GM23338 (cell line): ENCODE measurements around the gene TEX9. TPM values are rescaled to one million over a fixed set of nuclear protein-coding genes. Genes with fewer than 3 reads are reported as not detected.
"Not testable (repeated sequence)": the region's sequence is repeated elsewhere in the genome, so short reads cannot be mapped to it uniquely, and the experiment has no call there.

Experiments
- ATAC-seq: fragments of 200-7000 bp; cut with Tn5 transposase; 3 replicates; pipeline ENCODE4 v1.9.1; 2020
- DNase-seq: peaks from one replicate; pipeline ENCODE4 v3.0.0-alpha.2; 2015; ENCODE audit warnings: low spot score
- H2AFZ ChIP-seq: fragments of 200-600 bp; sonication (generic); 2 replicates; pipeline ENCODE4 v1.8.0; 2016; ENCODE audit warnings: antibody characterized with exemption, mild to moderate bottlenecking, moderate library complexity
- H3F3A ChIP-seq: fragments of 200-600 bp; sonication (generic); replicated peaks from 2 replicates; pipeline ENCODE4 v1.8.0; 2017; ENCODE audit warnings: antibody characterized with exemption, mixed run types, low read depth
- H3K27ac ChIP-seq: fragments of 200-600 bp; sonication (generic); 2 replicates; pipeline ENCODE4 v1.6.1; 2016; ENCODE audit warnings: low read depth
- H3K27me3 ChIP-seq: fragments of 200-600 bp; sonication (generic); 2 replicates; pipeline ENCODE4 v1.8.0; 2016; ENCODE audit warnings: mild to moderate bottlenecking, mixed run types, moderate library complexity; ENCODE audit not compliant: insufficient read depth
- H3K36me3 ChIP-seq: fragments of 200-600 bp; sonication (generic); 2 replicates; pipeline ENCODE4 v1.8.0; 2016; ENCODE audit warnings: mild to moderate bottlenecking; ENCODE audit not compliant: insufficient read depth
- H3K4me1 ChIP-seq: fragments of 200-600 bp; sonication (generic); 2 replicates; pipeline ENCODE4 v1.8.0; 2016; ENCODE audit warnings: mild to moderate bottlenecking, moderate library complexity; ENCODE audit not compliant: insufficient read depth
- H3K4me2 ChIP-seq: fragments of 200-600 bp; sonication (generic); 2 replicates; pipeline ENCODE4 v1.7.1; 2017; ENCODE audit warnings: mixed run types
- H3K4me3 ChIP-seq: fragments of 200-600 bp; sonication (generic); 2 replicates; pipeline ENCODE4 v1.6.1; 2016; ENCODE audit warnings: mixed run types
- H3K79me2 ChIP-seq: fragments of 200-600 bp; sonication (generic); replicated peaks from 2 replicates; pipeline ENCODE4 v1.8.0; 2017; ENCODE audit warnings: mild to moderate bottlenecking; ENCODE audit not compliant: insufficient read depth
- H3K9me2 ChIP-seq: fragments of 200-600 bp; sonication (generic); 2 replicates; pipeline ENCODE4 v1.8.0; 2017; ENCODE audit not compliant: insufficient read depth
- H4K20me1 ChIP-seq: fragments of 200-600 bp; sonication (generic); replicated peaks from 2 replicates; pipeline ENCODE4 v1.8.0; 2017; ENCODE audit warnings: mild to moderate bottlenecking; ENCODE audit not compliant: insufficient read depth
- H3K27ac Mint-ChIP-seq: 2 replicates; pipeline ENCODE4 v1.8.0; 2020; ENCODE audit warnings: inconsistent platforms, mild to moderate bottlenecking, moderate library complexity, mixed read lengths
- H3K27me3 Mint-ChIP-seq: 3 replicates; pipeline ENCODE4 v1.8.0; 2022; ENCODE audit warnings: low read depth, mild to moderate bottlenecking, moderate library complexity, mixed read lengths, inconsistent platforms; ENCODE audit not compliant: insufficient read depth, poor library complexity
- H3K36me3 Mint-ChIP-seq: 3 replicates; pipeline ENCODE4 v1.8.0; 2021; ENCODE audit warnings: low read depth, mild to moderate bottlenecking, inconsistent platforms, moderate library complexity, mixed read lengths
- H3K4me1 Mint-ChIP-seq: 3 replicates; pipeline ENCODE4 v1.8.0; 2020; ENCODE audit warnings: mild to moderate bottlenecking, inconsistent platforms, mixed read lengths
- H3K4me3 Mint-ChIP-seq: 3 replicates; pipeline ENCODE4 v1.8.0; 2021; ENCODE audit warnings: moderate library complexity, mild to moderate bottlenecking, inconsistent platforms, mixed read lengths
- H3K9me3 Mint-ChIP-seq: 3 replicates; pipeline ENCODE4 v1.8.0; 2020; ENCODE audit warnings: moderate library complexity, mild to moderate bottlenecking, inconsistent platforms, mixed read lengths
- EZH2phosphoT487 ChIP-seq: fragments of 200-600 bp; sonication (generic); IDR thresholded peaks from one replicate; pipeline ENCODE4 v1.8.1; 2018; ENCODE audit warnings: antibody characterized with exemption; ENCODE audit not compliant: unreplicated experiment
- JUNB ChIP-seq: IDR thresholded peaks from one replicate; pipeline ENCODE4 v1.6.1; 2016; ENCODE audit warnings: antibody characterized with exemption; ENCODE audit not compliant: unreplicated experiment
- ZNF462 ChIP-seq: fragments of 250-450 bp; sonication (Bioruptor Pico); IDR thresholded peaks from 2 replicates; pipeline ENCODE4 v1.5.0; 2020; ENCODE audit warnings: mild to moderate bottlenecking, moderate library complexity
- polyA plus RNA-seq: library from polyadenylated mRNA; unstranded; fragments of >200 nt; fragmentation: Nextera tagmentation; extraction: Ambion mirVana; gene quantifications from 2 replicates; pipeline ENCODE4 v1.2.1, GENCODE V29; 2016
- total RNA-seq: library from RNA; depleted of rRNA; stranded (reverse); fragments of >200 nt; shearing (Covaris generic); gene quantifications from 2 replicates; pipeline ENCODE4 v1.2.3, GENCODE V29; 2014
- TF ChIP-seq, protein P1 (sequence below): IDR thresholded peaks from one replicate; pipeline ENCODE4 v1.6.1; 2018; ENCODE audit warnings: antibody characterized with exemption; ENCODE audit not compliant: unreplicated experiment

TEX9 gene
- total and polyA plus RNA-seq, 2 experiments from 2014 or later, result 19.6 to 21.8 TPM

DNA sequence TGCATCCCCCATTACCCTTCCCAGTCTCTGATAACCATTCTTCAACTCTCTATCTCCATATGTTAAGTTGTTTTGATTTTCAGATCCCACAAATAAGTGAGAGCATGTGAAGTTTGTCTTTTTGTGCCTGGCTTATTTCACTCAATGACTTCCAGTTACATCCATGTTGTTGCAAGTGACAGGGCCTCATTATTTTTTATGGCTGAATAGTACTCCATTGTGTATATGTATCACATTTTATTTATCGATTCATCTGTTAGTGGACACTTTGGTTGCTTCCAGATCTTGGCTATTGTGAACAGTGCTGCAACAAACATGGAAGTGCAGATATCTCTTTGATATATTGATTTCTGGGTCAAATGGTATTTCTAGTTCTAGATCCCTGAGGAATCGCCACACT, 9.5 kb downstream of the TEX9 start:
- not testable (repeated sequence) for ATAC-seq, H3K27ac Mint-ChIP-seq

DNA sequence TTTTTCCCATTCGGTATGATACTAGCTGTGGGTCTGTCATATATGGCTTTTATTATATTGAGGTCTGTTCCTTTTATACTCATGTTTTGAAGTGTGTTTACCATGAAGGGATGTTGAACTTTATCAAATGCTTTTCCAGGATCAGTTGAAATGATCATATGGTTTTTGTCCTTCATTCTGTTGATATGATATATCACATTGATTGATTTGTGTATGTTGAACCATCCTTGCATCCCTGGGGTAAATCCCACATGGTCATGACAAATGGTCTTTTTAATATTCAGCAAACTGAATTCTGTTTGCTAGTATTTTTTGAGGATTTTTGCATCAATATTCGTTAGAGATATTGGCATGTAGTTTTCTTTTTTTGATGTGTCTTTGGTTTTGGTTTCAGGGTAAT, 12.6 kb downstream of the TEX9 start:
- not testable (repeated sequence) for H3K9me2 ChIP-seq, H2AFZ ChIP-seq, H3K27me3 Mint-ChIP-seq, H3K27me3 ChIP-seq, H4K20me1 ChIP-seq, H3K79me2 ChIP-seq, H3K4me1 Mint-ChIP-seq, DNase-seq, H3K4me2 ChIP-seq, H3K9me3 Mint-ChIP-seq, H3K4me1 ChIP-seq, ATAC-seq, H3F3A ChIP-seq, H3K36me3 ChIP-seq, H3K27ac ChIP-seq, H3K4me3 Mint-ChIP-seq, H3K27ac Mint-ChIP-seq, H3K4me3 ChIP-seq
- peaks cover 22% of the 10 kb centered on the region; the same call in 2 of the 3 replicates for H3K36me3 Mint-ChIP-seq

More for the DNA sequence above, 9.5 kb downstream of the TEX9 start:
- H3K36me3 ChIP-seq, H3K9me2 ChIP-seq, H3K27me3 ChIP-seq, H2AFZ ChIP-seq, H4K20me1 ChIP-seq, H3K4me1 ChIP-seq, H3K4me3 ChIP-seq, H3K27me3 Mint-ChIP-seq, H3K4me2 ChIP-seq, H3F3A ChIP-seq, DNase-seq, H3K27ac ChIP-seq, H3K9me3 Mint-ChIP-seq, H3K4me3 Mint-ChIP-seq, H3K4me1 Mint-ChIP-seq: not testable (repeated sequence)
- H3K36me3 Mint-ChIP-seq, result peaks cover 18% of the 10 kb centered on the region; the same call in 2 of the 3 replicates
- H3K79me2 ChIP-seq, result peaks cover 12% of the 10 kb centered on the region; the same call in 1 of the 2 replicates

DNA sequence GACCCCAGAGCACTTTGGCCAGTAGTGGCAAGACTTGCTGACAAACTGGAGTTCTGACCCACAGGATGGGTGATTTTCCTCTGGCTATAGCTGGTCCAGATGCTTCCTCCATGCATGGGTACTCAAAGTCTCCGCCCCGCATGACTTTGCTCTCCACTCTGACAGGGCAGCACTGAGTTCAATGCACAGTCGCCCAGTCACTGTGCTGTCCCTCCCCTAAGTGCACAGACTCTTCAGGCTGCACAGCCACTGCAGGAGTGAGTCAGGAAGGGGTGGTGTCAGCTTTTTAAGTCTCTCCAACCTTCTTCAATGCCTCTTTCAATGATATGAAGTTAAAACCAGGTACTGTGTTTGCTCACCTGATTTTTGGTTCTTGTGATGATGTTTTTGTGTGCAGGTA, 17.8 kb downstream of the TEX9 start:
- Histone ChIP-seq H3K36me3 (no peaks in the 10 kb centered on the region), H3K4me3 (no peak overlapping the region), H3K4me1 (no peaks in the 10 kb centered on the region), H3K4me2 (no peak overlapping the region), H4K20me1 (no peaks in the 10 kb centered on the region), H3K27ac (no peak overlapping the region; the same call in 1 of the 2 replicates), H3K9me2 (no peaks in the 10 kb centered on the region), H2AFZ (no peak overlapping the region), H3K79me2 (no peaks in the 10 kb centered on the region), H3K27me3 (no peaks in the 10 kb centered on the region), H3F3A (no peaks in the 10 kb centered on the region)
- Mint-ChIP-seq H3K4me3 (no peak overlapping the region), H3K4me1 (no peaks in the 10 kb centered on the region), H3K9me3 (no peaks in the 10 kb centered on the region; the same call in 2 of the 3 replicates), H3K27me3 (peaks cover 1% of the 10 kb centered on the region), H3K27ac (no peak overlapping the region; the same call in 1 of the 2 replicates), H3K36me3 (peaks cover 25% of the 10 kb centered on the region; the same call in 2 of the 3 replicates)
- DNase-seq (no peak), ATAC-seq (no peak)
- no peak for TF ChIP-seq ZNF462
- no peak for TF ChIP-seq JUNB
- no peak for TF ChIP-seq EZH2phosphoT487
- TF ChIP-seq, protein P1, sequence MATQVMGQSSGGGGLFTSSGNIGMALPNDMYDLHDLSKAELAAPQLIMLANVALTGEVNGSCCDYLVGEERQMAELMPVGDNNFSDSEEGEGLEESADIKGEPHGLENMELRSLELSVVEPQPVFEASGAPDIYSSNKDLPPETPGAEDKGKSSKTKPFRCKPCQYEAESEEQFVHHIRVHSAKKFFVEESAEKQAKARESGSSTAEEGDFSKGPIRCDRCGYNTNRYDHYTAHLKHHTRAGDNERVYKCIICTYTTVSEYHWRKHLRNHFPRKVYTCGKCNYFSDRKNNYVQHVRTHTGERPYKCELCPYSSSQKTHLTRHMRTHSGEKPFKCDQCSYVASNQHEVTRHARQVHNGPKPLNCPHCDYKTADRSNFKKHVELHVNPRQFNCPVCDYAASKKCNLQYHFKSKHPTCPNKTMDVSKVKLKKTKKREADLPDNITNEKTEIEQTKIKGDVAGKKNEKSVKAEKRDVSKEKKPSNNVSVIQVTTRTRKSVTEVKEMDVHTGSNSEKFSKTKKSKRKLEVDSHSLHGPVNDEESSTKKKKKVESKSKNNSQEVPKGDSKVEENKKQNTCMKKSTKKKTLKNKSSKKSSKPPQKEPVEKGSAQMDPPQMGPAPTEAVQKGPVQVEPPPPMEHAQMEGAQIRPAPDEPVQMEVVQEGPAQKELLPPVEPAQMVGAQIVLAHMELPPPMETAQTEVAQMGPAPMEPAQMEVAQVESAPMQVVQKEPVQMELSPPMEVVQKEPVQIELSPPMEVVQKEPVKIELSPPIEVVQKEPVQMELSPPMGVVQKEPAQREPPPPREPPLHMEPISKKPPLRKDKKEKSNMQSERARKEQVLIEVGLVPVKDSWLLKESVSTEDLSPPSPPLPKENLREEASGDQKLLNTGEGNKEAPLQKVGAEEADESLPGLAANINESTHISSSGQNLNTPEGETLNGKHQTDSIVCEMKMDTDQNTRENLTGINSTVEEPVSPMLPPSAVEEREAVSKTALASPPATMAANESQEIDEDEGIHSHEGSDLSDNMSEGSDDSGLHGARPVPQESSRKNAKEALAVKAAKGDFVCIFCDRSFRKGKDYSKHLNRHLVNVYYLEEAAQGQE, result no peak
